Stimulated activated CD8-positive, alpha-beta memory T cell treated with anti-CD3 and anti-CD28 coated beads, Interleukin-15, amount 100 ng/mL, for 1 hour (primary cell): Measurements from ENCODE around the gene CDK14.

Experiments
- DNase-seq: peaks from one replicate; pipeline ENCODE4 v3.0.0-alpha.2; 2020; ENCODE audit warnings: low read depth

The CDK14 gene

GRCh38 chr7:90951986-90952954 lies 356.1 kb downstream of the CDK14 start:
- DNase-seq: no peak

- no peak for DNase-seq
These were observed 359.6 kb downstream of the CDK14 start for GRCh38 chr7:90955641-90956207.

GRCh38 chr7:90957883-90958282 lies 361.8 kb downstream of the CDK14 start:
- DNase-seq: no peak

- DNase-seq: no peak
These were observed 362.5 kb downstream of the CDK14 start for GRCh38 chr7:90958647-90959046.

GRCh38 chr7:90961037-90961725 lies 365.1 kb downstream of the CDK14 start:
- DNase-seq: no peak

- DNase-seq: no peak
These were observed 369.1 kb downstream of the CDK14 start for GRCh38 chr7:90965211-90965610.

GRCh38 chr7:90966346-90966745 lies 370.2 kb downstream of the CDK14 start:
- no peak for DNase-seq

- no peak for DNase-seq
These were observed 372.8 kb downstream of the CDK14 start for GRCh38 chr7:90968871-90969270.

GRCh38 chr7:90972906-90973550 lies 376.9 kb downstream of the CDK14 start:
- DNase-seq: no peak

- no peak for DNase-seq
These were observed 380.9 kb downstream of the CDK14 start for GRCh38 chr7:90977056-90977455.

GRCh38 chr7:90980545-90980944 lies 384.4 kb downstream of the CDK14 start:
- no peak for DNase-seq

- no peak for DNase-seq
These were observed 386.1 kb downstream of the CDK14 start for GRCh38 chr7:90982228-90982627.

- DNase-seq: no peak
These were observed 388.6 kb downstream of the CDK14 start for GRCh38 chr7:90984692-90985091.

GRCh38 chr7:90988516-90988915 lies 392.4 kb downstream of the CDK14 start:
- DNase-seq: no peak

- no peak for DNase-seq
These were observed 393.1 kb downstream of the CDK14 start for GRCh38 chr7:90988996-90989765.

- DNase-seq: no peak
These were observed 398.0 kb downstream of the CDK14 start for GRCh38 chr7:90994121-90994520.

GRCh38 chr7:90994601-90995000 lies 398.5 kb downstream of the CDK14 start:
- DNase-seq: no peak

GRCh38 chr7:90995996-90996395 lies 399.9 kb downstream of the CDK14 start:
- DNase-seq: no peak

- DNase-seq: no peak
These were observed 404.2 kb downstream of the CDK14 start for GRCh38 chr7:90999989-91000979.

GRCh38 chr7:91005024-91005423 lies 408.9 kb downstream of the CDK14 start:
- DNase-seq: no peak
